ENCODE measurements around the gene PAM. TPM values are rescaled to one million over a fixed set of nuclear protein-coding genes. Genes with fewer than 3 reads are reported as not detected.

Gene PAM
- total and polyA plus RNA-seq, 2 donors = 22.1 to 76.3 TPM

- Histone ChIP-seq H3K9me3 (ENCODE audit: control insufficient read depth in 2 of 2, insufficient read depth in 1 of 2, low read length in 1 of 2) (no peaks in the 10 kb centered on the region), H3K27ac (ENCODE audit: low read depth in 1 of 2, low read length in 1 of 2) (no peak overlapping the region), H3K36me3 (ENCODE audit: control insufficient read depth in 2 of 2, insufficient read depth in 2 of 2, low read length in 1 of 2) (no peaks in the 10 kb centered on the region), H3K4me1 (ENCODE audit: control insufficient read depth in 2 of 2, insufficient read depth in 2 of 2, low read length in 2 of 2) (peaks cover 3 to 9% of the 10 kb centered on the region in 2 donors), H3K4me3 (ENCODE audit: low read length in 2 of 2) (no peak overlapping the region), H3K27me3 (ENCODE audit: control insufficient read depth in 2 of 2, insufficient read depth in 1 of 2, low read length in 1 of 2) (no peaks in the 10 kb centered on the region)
- DNase-seq (ENCODE audit: low read depth in 6 of 9, low spot score in 9 of 9) = no peak
- WGBS = 75% methylated on average over 2 of the region's 2 CpGs
Observed at GRCh38 chr5:102796498-102796897, 41.4 kb downstream of the PAM start.

DNA sequence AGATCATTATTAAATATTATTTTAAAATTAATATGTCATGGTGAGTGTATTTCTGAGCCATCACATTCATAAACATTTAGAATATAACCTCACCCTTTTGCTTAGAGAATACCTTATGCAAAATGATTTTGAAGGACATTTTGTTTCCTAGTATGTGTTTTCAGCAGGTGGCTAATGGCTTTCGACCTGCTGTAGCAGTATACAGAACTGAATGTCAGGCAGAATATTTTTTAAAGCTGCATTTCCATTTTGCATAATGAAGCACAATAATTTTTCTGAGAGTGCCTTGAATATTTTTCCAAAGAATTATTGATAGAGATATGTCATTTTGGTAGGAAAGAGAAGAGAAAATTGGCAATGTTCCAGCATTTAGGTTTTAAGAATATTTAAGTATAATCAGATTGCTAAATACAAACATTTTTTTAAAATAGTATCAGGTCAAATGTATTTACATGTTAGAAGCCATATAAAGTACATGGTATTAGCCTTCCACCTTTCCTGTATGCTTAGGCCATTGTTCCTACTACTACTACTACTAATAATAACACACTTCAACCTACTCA is 42.3 kb downstream of the PAM start:
- no peak overlapping the region for H3K27ac ChIP-seq (ENCODE audit: low read depth in 1 of 2, low read length in 1 of 2)
- H3K36me3 ChIP-seq (ENCODE audit: control insufficient read depth in 2 of 2, insufficient read depth in 2 of 2, low read length in 1 of 2) = no peaks in the 10 kb centered on the region
- no peaks in the 10 kb centered on the region for H3K9me3 ChIP-seq (ENCODE audit: control insufficient read depth in 2 of 2, insufficient read depth in 1 of 2, low read length in 1 of 2)
- H3K4me3 ChIP-seq (ENCODE audit: low read length in 2 of 2) = no peak overlapping the region
- no peaks in the 10 kb centered on the region for H3K27me3 ChIP-seq (ENCODE audit: control insufficient read depth in 2 of 2, insufficient read depth in 1 of 2, low read length in 1 of 2)
- DNase-seq (ENCODE audit: low read depth in 6 of 9, low spot score in 9 of 9) = no peak
- peaks cover 4 to 10% of the 10 kb centered on the region in 2 donors for H3K4me1 ChIP-seq (ENCODE audit: control insufficient read depth in 2 of 2, insufficient read depth in 2 of 2, low read length in 2 of 2)
- WGBS = 77% methylated on average over 1 of the region's 1 CpG

- WGBS = 74% methylated on average over 5 of the region's 5 CpGs
- H3K27ac ChIP-seq (ENCODE audit: low read depth in 1 of 2, low read length in 1 of 2) = no peak overlapping the region
- DNase-seq (ENCODE audit: low read depth in 6 of 9, low spot score in 9 of 9) = no peak
- peaks cover 4 to 10% of the 10 kb centered on the region in 2 donors for H3K4me1 ChIP-seq (ENCODE audit: control insufficient read depth in 2 of 2, insufficient read depth in 2 of 2, low read length in 2 of 2)
- H3K27me3 ChIP-seq (ENCODE audit: control insufficient read depth in 2 of 2, insufficient read depth in 1 of 2, low read length in 1 of 2) = no peaks in the 10 kb centered on the region
- no peaks in the 10 kb centered on the region for H3K36me3 ChIP-seq (ENCODE audit: control insufficient read depth in 2 of 2, insufficient read depth in 2 of 2, low read length in 1 of 2)
- no peaks in the 10 kb centered on the region for H3K9me3 ChIP-seq (ENCODE audit: control insufficient read depth in 2 of 2, insufficient read depth in 1 of 2, low read length in 1 of 2)
- no peak overlapping the region for H3K4me3 ChIP-seq (ENCODE audit: low read length in 2 of 2)
Observed at GRCh38 chr5:102798104-102798785, 43.1 kb downstream of the PAM start.

DNA sequence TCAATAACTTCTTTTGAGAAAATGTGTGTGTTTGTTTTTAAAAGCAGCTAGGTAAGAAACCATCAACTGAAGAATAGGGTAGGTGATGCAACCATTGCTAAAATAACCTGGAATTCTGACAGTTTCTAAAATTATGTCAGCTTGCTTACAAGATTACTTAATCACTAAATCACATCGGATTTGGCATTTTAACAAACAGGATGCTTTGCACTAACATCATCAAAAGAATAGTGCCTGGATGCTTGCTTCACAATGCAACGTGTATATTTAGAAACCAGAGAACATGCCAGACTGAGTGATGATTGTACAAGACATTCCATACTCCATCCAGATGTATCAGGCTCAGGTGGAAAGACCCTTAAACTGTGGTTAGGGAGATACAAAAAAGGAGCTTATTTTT is 43.9 kb downstream of the PAM start:
- H3K27me3 ChIP-seq (ENCODE audit: control insufficient read depth in 2 of 2, insufficient read depth in 1 of 2, low read length in 1 of 2) = no peaks in the 10 kb centered on the region
- H3K9me3 ChIP-seq (ENCODE audit: control insufficient read depth in 2 of 2, insufficient read depth in 1 of 2, low read length in 1 of 2) = no peaks in the 10 kb centered on the region
- no peak for DNase-seq (ENCODE audit: low read depth in 6 of 9, low spot score in 9 of 9)
- peaks cover 4 to 10% of the 10 kb centered on the region in 2 donors for H3K4me1 ChIP-seq (ENCODE audit: control insufficient read depth in 2 of 2, insufficient read depth in 2 of 2, low read length in 2 of 2)
- H3K4me3 ChIP-seq (ENCODE audit: low read length in 2 of 2) = no peak overlapping the region
- H3K27ac ChIP-seq (ENCODE audit: low read depth in 1 of 2, low read length in 1 of 2) = no peak overlapping the region
- WGBS = 75% methylated on average over 2 of the region's 2 CpGs
- H3K36me3 ChIP-seq (ENCODE audit: control insufficient read depth in 2 of 2, insufficient read depth in 2 of 2, low read length in 1 of 2) = no peaks in the 10 kb centered on the region

DNA sequence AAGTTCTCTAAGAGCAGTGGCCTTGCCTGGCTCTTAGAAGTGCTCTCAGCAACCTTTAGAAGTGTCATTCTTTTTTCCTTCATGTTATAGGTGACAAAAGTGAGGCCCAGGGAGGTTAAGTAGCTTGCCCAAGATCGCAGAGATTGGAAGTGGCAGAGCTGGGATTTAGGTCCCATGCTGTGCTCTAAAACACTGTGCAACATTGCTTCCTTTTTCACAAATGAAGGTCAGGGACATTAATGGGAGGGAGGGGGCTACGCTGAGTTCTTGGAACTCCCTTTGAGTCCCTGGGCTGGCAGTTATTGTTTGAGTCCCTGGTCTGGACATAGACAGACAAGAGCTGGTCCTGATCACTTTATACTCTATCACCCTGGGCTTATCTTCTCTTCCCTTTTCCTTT is 45.3 kb downstream of the PAM start:
- H3K4me1 ChIP-seq (ENCODE audit: control insufficient read depth in 2 of 2, insufficient read depth in 2 of 2, low read length in 2 of 2) = peaks cover 4 to 10% of the 10 kb centered on the region in 2 donors
- H3K9me3 ChIP-seq (ENCODE audit: control insufficient read depth in 2 of 2, insufficient read depth in 1 of 2, low read length in 1 of 2) = no peaks in the 10 kb centered on the region
- H3K27me3 ChIP-seq (ENCODE audit: control insufficient read depth in 2 of 2, insufficient read depth in 1 of 2, low read length in 1 of 2) = no peaks in the 10 kb centered on the region
- H3K4me3 ChIP-seq (ENCODE audit: low read length in 2 of 2) = no peak overlapping the region
- H3K36me3 ChIP-seq (ENCODE audit: control insufficient read depth in 2 of 2, insufficient read depth in 2 of 2, low read length in 1 of 2) = no peaks in the 10 kb centered on the region
- no peak for DNase-seq (ENCODE audit: low read depth in 6 of 9, low spot score in 9 of 9)
- WGBS = 93% methylated on average over 2 of the region's 2 CpGs
- no peak overlapping the region for H3K27ac ChIP-seq (ENCODE audit: low read depth in 1 of 2, low read length in 1 of 2)

- H3K27me3 ChIP-seq (ENCODE audit: control insufficient read depth in 2 of 2, insufficient read depth in 1 of 2, low read length in 1 of 2) = no peaks in the 10 kb centered on the region
- H3K9me3 ChIP-seq (ENCODE audit: control insufficient read depth in 2 of 2, insufficient read depth in 1 of 2, low read length in 1 of 2) = no peaks in the 10 kb centered on the region
- WGBS = 3% methylated on average over 3 of the region's 3 CpGs
- peak; percentile 23 to 86 (median 57) for DNase-seq (ENCODE audit: low read depth in 6 of 9, low spot score in 9 of 9)
- H3K4me1 ChIP-seq (ENCODE audit: control insufficient read depth in 2 of 2, insufficient read depth in 2 of 2, low read length in 2 of 2) = peaks cover 4 to 10% of the 10 kb centered on the region in 2 donors
- no peak overlapping the region for H3K4me3 ChIP-seq (ENCODE audit: low read length in 2 of 2)
- peak overlapping the region in 1 of 2 donors; percentile 39 for H3K27ac ChIP-seq (ENCODE audit: low read depth in 1 of 2, low read length in 1 of 2)
- no peaks in the 10 kb centered on the region for H3K36me3 ChIP-seq (ENCODE audit: control insufficient read depth in 2 of 2, insufficient read depth in 2 of 2, low read length in 1 of 2)
Observed at GRCh38 chr5:102801371-102801770, 46.3 kb downstream of the PAM start.

DNA sequence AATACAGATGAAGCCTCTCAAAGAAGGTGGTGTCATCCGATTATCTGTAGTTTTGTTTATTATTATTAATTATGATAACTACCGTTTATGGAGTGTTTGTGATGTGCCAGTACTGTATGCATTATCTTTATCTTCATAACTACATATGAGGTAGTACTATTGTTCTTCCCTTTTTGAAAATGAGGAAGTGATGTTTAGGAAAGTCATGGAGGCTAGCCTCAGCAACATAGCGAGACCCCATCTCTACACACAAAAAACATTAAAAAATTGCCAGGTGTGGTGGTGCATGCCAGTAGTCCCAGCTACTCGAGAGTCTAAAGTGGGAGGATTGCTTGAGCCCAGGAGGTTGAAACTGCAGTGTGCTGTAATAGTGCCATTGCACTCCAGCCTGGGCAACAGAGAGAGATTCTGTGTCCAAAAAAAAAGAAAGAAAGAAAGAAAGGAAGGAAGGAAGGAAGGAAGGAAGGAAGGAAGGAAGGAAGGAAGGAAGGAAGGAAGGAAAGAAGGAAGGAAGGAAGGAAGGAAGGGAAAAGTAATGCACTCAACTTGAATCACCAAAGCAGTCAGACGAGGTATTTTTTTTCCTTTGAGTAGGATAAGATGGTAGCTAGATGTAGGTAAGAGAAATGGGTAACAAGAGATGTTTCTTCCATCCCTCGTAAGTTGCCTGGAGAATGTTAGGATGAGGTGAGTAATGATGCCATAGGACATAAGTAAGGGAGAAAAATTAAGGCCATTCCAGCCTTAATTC is 47.8 kb downstream of the PAM start:
- Histone ChIP-seq H3K27ac (ENCODE audit: low read depth in 1 of 2, low read length in 1 of 2) (no peak overlapping the region), H3K4me3 (ENCODE audit: low read length in 2 of 2) (no peak overlapping the region)
- 91% methylated on average over 6 of the region's 6 CpGs for WGBS

GRCh38 chr5:102807878-102808502 is 52.9 kb downstream of the PAM start:
- H3K36me3 ChIP-seq (ENCODE audit: control insufficient read depth in 2 of 2, insufficient read depth in 2 of 2, low read length in 1 of 2) = no peaks in the 10 kb centered on the region
- DNase-seq (ENCODE audit: low read depth in 6 of 9, low spot score in 9 of 9) = no peak
- no peak overlapping the region for H3K4me3 ChIP-seq (ENCODE audit: low read length in 2 of 2)
- no peaks in the 10 kb centered on the region for H3K4me1 ChIP-seq (ENCODE audit: control insufficient read depth in 2 of 2, insufficient read depth in 2 of 2, low read length in 2 of 2)
- no peaks in the 10 kb centered on the region for H3K9me3 ChIP-seq (ENCODE audit: control insufficient read depth in 2 of 2, insufficient read depth in 1 of 2, low read length in 1 of 2)
- H3K27ac ChIP-seq (ENCODE audit: low read depth in 1 of 2, low read length in 1 of 2) = no peak overlapping the region
- WGBS = 85% methylated on average over 7 of the region's 7 CpGs
- H3K27me3 ChIP-seq (ENCODE audit: control insufficient read depth in 2 of 2, insufficient read depth in 1 of 2, low read length in 1 of 2) = no peaks in the 10 kb centered on the region

More for the DNA sequence above, 47.8 kb downstream of the PAM start:
- no peaks in the 10 kb centered on the region for H3K27me3 ChIP-seq (ENCODE audit: control insufficient read depth in 2 of 2, insufficient read depth in 1 of 2, low read length in 1 of 2)
- no peak for DNase-seq (ENCODE audit: low read depth in 6 of 9, low spot score in 9 of 9)
- no peaks in the 10 kb centered on the region for H3K9me3 ChIP-seq (ENCODE audit: control insufficient read depth in 2 of 2, insufficient read depth in 1 of 2, low read length in 1 of 2)
- peaks cover 4 to 10% of the 10 kb centered on the region in 2 donors for H3K4me1 ChIP-seq (ENCODE audit: control insufficient read depth in 2 of 2, insufficient read depth in 2 of 2, low read length in 2 of 2)
- no peaks in the 10 kb centered on the region for H3K36me3 ChIP-seq (ENCODE audit: control insufficient read depth in 2 of 2, insufficient read depth in 2 of 2, low read length in 1 of 2)

DNA sequence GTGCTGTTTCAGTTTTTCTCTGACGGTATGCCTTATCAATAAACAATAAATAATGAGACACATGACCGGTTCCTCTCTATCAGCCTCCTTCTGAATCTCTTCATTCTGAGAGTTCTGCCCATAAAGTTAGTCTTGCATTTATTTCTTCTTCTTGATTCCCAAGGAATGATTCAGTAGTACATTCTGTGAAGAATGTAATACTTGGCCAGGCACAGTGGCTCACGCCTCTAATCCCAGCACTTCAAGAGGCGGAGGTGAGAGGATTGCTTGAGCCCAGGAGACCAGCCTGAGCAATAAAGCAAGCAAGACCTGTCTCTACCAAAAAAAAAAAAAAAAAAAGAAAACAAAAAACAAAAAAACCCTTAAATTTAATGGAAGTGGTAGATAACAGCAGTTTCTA is 53.9 kb downstream of the PAM start:
- Histone ChIP-seq H3K9me3 (ENCODE audit: control insufficient read depth in 2 of 2, insufficient read depth in 1 of 2, low read length in 1 of 2) (no peaks in the 10 kb centered on the region), H3K4me1 (ENCODE audit: control insufficient read depth in 2 of 2, insufficient read depth in 2 of 2, low read length in 2 of 2) (no peaks in the 10 kb centered on the region), H3K27ac (ENCODE audit: low read depth in 1 of 2, low read length in 1 of 2) (no peak overlapping the region), H3K4me3 (ENCODE audit: low read length in 2 of 2) (no peak overlapping the region), H3K27me3 (ENCODE audit: control insufficient read depth in 2 of 2, insufficient read depth in 1 of 2, low read length in 1 of 2) (no peaks in the 10 kb centered on the region), H3K36me3 (ENCODE audit: control insufficient read depth in 2 of 2, insufficient read depth in 2 of 2, low read length in 1 of 2) (no peaks in the 10 kb centered on the region)
- DNase-seq (ENCODE audit: low read depth in 6 of 9, low spot score in 9 of 9) = no peak
- WGBS = 99% methylated on average over 4 of the region's 4 CpGs
